Neural progenitor cell (in vitro differentiated cells): Measurements from ENCODE around the gene NAPG.

Experiments used
- CTCF ChIP-seq: fragments of 200-600 bp; sonication (generic); IDR thresholded peaks from 2 replicates; pipeline ENCODE4 v1.5.1; 2017; ENCODE audit warnings: antibody characterized with exemption, mild to moderate bottlenecking
- EZH2 ChIP-seq: fragments of 200-600 bp; sonication (generic); IDR thresholded peaks from 2 replicates; pipeline ENCODE4 v1.6.1; 2017; ENCODE audit warnings: antibody characterized with exemption, mild to moderate bottlenecking, moderate library complexity
- EZH2phosphoT487 ChIP-seq: fragments of 200-600 bp; sonication (generic); IDR thresholded peaks from 2 replicates; pipeline ENCODE4 v1.6.1; 2017; ENCODE audit warnings: antibody characterized with exemption

DNA sequence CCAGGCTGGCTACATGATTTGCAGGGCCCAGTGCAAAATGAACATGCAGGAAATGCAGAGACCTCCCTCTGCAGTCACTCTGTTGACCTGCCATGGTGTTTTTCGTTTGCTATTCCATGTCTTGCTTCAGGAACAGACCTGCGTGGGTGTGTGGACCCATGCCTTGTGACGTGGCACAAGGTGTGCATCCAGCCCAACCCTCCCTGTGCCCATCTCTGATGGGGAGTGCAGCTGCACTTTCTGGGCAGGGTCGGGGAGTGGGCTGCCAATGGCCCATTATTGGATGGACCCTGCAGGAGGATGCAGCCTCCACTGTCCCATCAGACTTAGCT, 33.1 kb downstream of the NAPG start:
- TF ChIP-seq EZH2phosphoT487 (no peak), CTCF (no peak), EZH2 (no peak)
